Neural crest cell (in vitro differentiated cells): ENCODE data around the gene ACMSD. TPM values are rescaled to one million over a fixed set of nuclear protein-coding genes. Genes with fewer than 3 reads are reported as not detected.

Experiments
- DNase-seq: peaks from one replicate; pipeline ENCODE4 v3.0.0; 2021; ENCODE audit warnings: low read depth, mixed read lengths, low spot score
- H3K27ac Mint-ChIP-seq: one replicate; pipeline ENCODE4 v1.8.0; 2021; ENCODE audit warnings: mild to moderate bottlenecking, mixed read lengths; ENCODE audit not compliant: unreplicated experiment
- H3K27me3 Mint-ChIP-seq: 2 replicates; pipeline ENCODE4 v1.8.0; 2021; ENCODE audit warnings: low read depth, mild to moderate bottlenecking, mixed read lengths
- H3K36me3 Mint-ChIP-seq: 2 replicates; pipeline ENCODE4 v1.8.0; 2021; ENCODE audit warnings: low read depth, mild to moderate bottlenecking, mixed read lengths
- H3K4me1 Mint-ChIP-seq: 2 replicates; pipeline ENCODE4 v1.8.0; 2021; ENCODE audit warnings: mixed read lengths
- H3K4me3 Mint-ChIP-seq: one replicate; pipeline ENCODE4 v1.8.0; 2021; ENCODE audit warnings: mild to moderate bottlenecking, mixed read lengths
- H3K9me3 Mint-ChIP-seq: 2 replicates; pipeline ENCODE4 v1.8.0; 2021; ENCODE audit warnings: mixed read lengths
- CTCF ChIP-seq: fragments of 200-600 bp; sonication (generic); conservative IDR thresholded peaks from 2 replicates; pipeline ENCODE4 v1.5.0; 2021; ENCODE audit warnings: antibody characterized with exemption, mild to moderate bottlenecking
- total RNA-seq: library from RNA; stranded (reverse); gene quantifications from 2 replicates; pipeline ENCODE4 v1.2.1, GENCODE V29; 2021

The ACMSD gene
- total RNA-seq, 1 donor from 2014 or later: not detected

GRCh38 chr2:134852518-134852917 lies 14.1 kb downstream of the ACMSD start:
- no peaks in the 10 kb centered on the region for H3K36me3 Mint-ChIP-seq
- H3K4me3 Mint-ChIP-seq: no peak overlapping the region

GRCh38 chr2:134855709-134856108 lies 17.3 kb downstream of the ACMSD start:
- Mint-ChIP-seq H3K9me3 (peaks cover 2% of the 10 kb centered on the region), H3K27ac (no peak overlapping the region), H3K4me3 (no peak overlapping the region), H3K4me1 (no peaks in the 10 kb centered on the region), H3K27me3 (no peaks in the 10 kb centered on the region), H3K36me3 (no peaks in the 10 kb centered on the region)
- no peak for DNase-seq
- no peak for TF ChIP-seq CTCF

More at GRCh38 chr2:134852518-134852917, 14.1 kb downstream of the ACMSD start:
- H3K9me3 Mint-ChIP-seq: peaks cover 2% of the 10 kb centered on the region
- H3K4me1 Mint-ChIP-seq: no peaks in the 10 kb centered on the region
- no peak for DNase-seq
- peak overlapping the region; percentile 96 for H3K27ac Mint-ChIP-seq
- H3K27me3 Mint-ChIP-seq: no peaks in the 10 kb centered on the region
- no peak for TF ChIP-seq CTCF

GRCh38 chr2:134858245-134858644 lies 19.8 kb downstream of the ACMSD start:
- TF ChIP-seq CTCF: no peak
- Mint-ChIP-seq H3K4me1 (no peaks in the 10 kb centered on the region), H3K9me3 (no peaks in the 10 kb centered on the region), H3K27ac (no peak overlapping the region), H3K27me3 (no peaks in the 10 kb centered on the region), H3K4me3 (no peak overlapping the region), H3K36me3 (no peaks in the 10 kb centered on the region)
- no peak for DNase-seq

GRCh38 chr2:134861173-134861572 lies 22.8 kb downstream of the ACMSD start:
- no peak for DNase-seq
- Mint-ChIP-seq H3K4me1 (no peaks in the 10 kb centered on the region), H3K36me3 (no peaks in the 10 kb centered on the region), H3K4me3 (no peak overlapping the region), H3K27ac (peak overlapping the region; percentile 75), H3K27me3 (no peaks in the 10 kb centered on the region), H3K9me3 (no peaks in the 10 kb centered on the region)
- no peak for TF ChIP-seq CTCF

- Mint-ChIP-seq H3K36me3 (no peaks in the 10 kb centered on the region), H3K4me1 (no peaks in the 10 kb centered on the region), H3K27me3 (no peaks in the 10 kb centered on the region), H3K4me3 (no peak overlapping the region), H3K27ac (no peak overlapping the region), H3K9me3 (no peaks in the 10 kb centered on the region)
- TF ChIP-seq CTCF: no peak
- DNase-seq: no peak
Observed at GRCh38 chr2:134862069-134862468, 23.7 kb downstream of the ACMSD start.

- no peaks in the 10 kb centered on the region for H3K36me3 Mint-ChIP-seq
Observed at GRCh38 chr2:134862674-134863073, 24.3 kb downstream of the ACMSD start.

More at GRCh38 chr2:134862674-134863073, 24.3 kb downstream of the ACMSD start:
- TF ChIP-seq CTCF: no peak
- Mint-ChIP-seq H3K4me3 (no peak overlapping the region), H3K27ac (no peak overlapping the region), H3K27me3 (no peaks in the 10 kb centered on the region), H3K9me3 (no peaks in the 10 kb centered on the region), H3K4me1 (no peaks in the 10 kb centered on the region)
- no peak for DNase-seq
